ENCODE results near the gene CDH23. TPM values are rescaled to one million over a fixed set of nuclear protein-coding genes. Genes with fewer than 3 reads are reported as not detected.

The CDH23 gene
- polyA plus RNA-seq, 1 donor (not counting 4 experiments of a cell fraction or from before 2014, with no cell fraction given), result 0.01 TPM

GRCh38 chr10:71421075-71421434, 24.3 kb downstream of the CDH23 start:
- no peak overlapping the region for H2AFZ ChIP-seq (ENCODE audit: control insufficient read depth, low read length)
- no peak overlapping the region for H3K4me2 ChIP-seq (ENCODE audit: control insufficient read depth, extremely low read depth, insufficient read depth, low read depth, low read length)
- no peaks in the 10 kb centered on the region for H3K9me3 ChIP-seq (ENCODE audit: control insufficient read depth, low read depth, low read length)
- H3K27me3 ChIP-seq (ENCODE audit: control insufficient read depth, extremely low read depth, insufficient read depth, low read length), result peaks cover 6% of the 10 kb centered on the region
- H3K4me3 ChIP-seq (ENCODE audit: control insufficient read depth in 2 of 3, extremely low read depth in 1 of 3, insufficient read depth in 2 of 3, low read depth in 1 of 3, low read length in 3 of 3), result no peak overlapping the region
- H4K20me1 ChIP-seq (ENCODE audit: control insufficient read depth, extremely low read depth, insufficient read depth, low read length), result no peaks in the 10 kb centered on the region
- H3K27ac ChIP-seq (ENCODE audit: control insufficient read depth, insufficient read depth, low read length), result no peak overlapping the region
- dilution Hi-C loops (cut with MboI; ENCODE audit: extremely low pct_ligation_motif_present, low sequenced_read_pairs), result no loop called here
- no peaks in the 10 kb centered on the region for H3K4me1 ChIP-seq (ENCODE audit: control insufficient read depth, extremely low read depth, insufficient read depth, low read length)
- H3K9me1 ChIP-seq (ENCODE audit: control insufficient read depth, extremely low read depth, insufficient read depth, low read length), result no peaks in the 10 kb centered on the region
- H3K36me3 ChIP-seq (ENCODE audit: control insufficient read depth in 2 of 2, extremely low read depth in 1 of 2, insufficient read depth in 2 of 2, low read length in 2 of 2), result no peaks in the 10 kb centered on the region
- FAIRE-seq (no peak), DNase-seq (ENCODE audit: low read depth, low spot score) (no peak)
- H3K79me2 ChIP-seq (ENCODE audit: control insufficient read depth, insufficient read depth, low read length), result no peaks in the 10 kb centered on the region
- no peak for TF ChIP-seq EZH2 (IDR thresholded peaks at IDR 0.05; ENCODE audit: low read length)
- H3K9ac ChIP-seq (ENCODE audit: control insufficient read depth, extremely low read depth, insufficient read depth, low read length), result no peak overlapping the region

DNA sequence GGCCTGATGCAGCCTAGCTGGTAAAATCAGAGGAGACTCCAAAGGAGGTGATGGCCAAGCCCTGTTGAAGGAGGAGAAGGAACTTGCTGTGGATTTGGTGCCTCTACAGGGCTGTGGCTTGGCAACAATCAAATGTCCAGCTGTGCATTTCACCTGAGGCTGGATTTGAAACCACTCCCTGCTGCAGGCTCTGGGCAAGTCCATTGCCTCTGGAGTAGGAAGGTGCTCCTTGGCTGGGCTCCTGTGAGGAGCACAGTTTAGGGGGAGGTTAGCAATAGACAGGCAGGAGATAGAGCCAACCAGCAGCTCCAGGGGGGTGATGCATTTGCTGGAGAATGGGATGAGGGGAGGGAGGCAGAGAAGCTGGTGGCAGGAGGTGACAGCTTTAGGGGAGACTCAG, 26.5 kb downstream of the CDH23 start:
- Histone ChIP-seq H3K79me2 (ENCODE audit: control insufficient read depth, insufficient read depth, low read length) (no peaks in the 10 kb centered on the region), H3K27ac (ENCODE audit: control insufficient read depth, insufficient read depth, low read length) (no peak overlapping the region), H4K20me1 (ENCODE audit: control insufficient read depth, extremely low read depth, insufficient read depth, low read length) (no peaks in the 10 kb centered on the region), H3K4me3 (ENCODE audit: control insufficient read depth in 2 of 3, extremely low read depth in 1 of 3, insufficient read depth in 2 of 3, low read depth in 1 of 3, low read length in 3 of 3) (no peak overlapping the region), H3K9ac (ENCODE audit: control insufficient read depth, extremely low read depth, insufficient read depth, low read length) (no peak overlapping the region), H3K36me3 (ENCODE audit: control insufficient read depth in 2 of 2, extremely low read depth in 1 of 2, insufficient read depth in 2 of 2, low read length in 2 of 2) (no peaks in the 10 kb centered on the region), H3K9me1 (ENCODE audit: control insufficient read depth, extremely low read depth, insufficient read depth, low read length) (no peaks in the 10 kb centered on the region), H3K4me1 (ENCODE audit: control insufficient read depth, extremely low read depth, insufficient read depth, low read length) (no peaks in the 10 kb centered on the region), H3K27me3 (ENCODE audit: control insufficient read depth, extremely low read depth, insufficient read depth, low read length) (peaks cover 6% of the 10 kb centered on the region), H3K9me3 (ENCODE audit: control insufficient read depth, low read depth, low read length) (no peaks in the 10 kb centered on the region), H2AFZ (ENCODE audit: control insufficient read depth, low read length) (no peak overlapping the region), H3K4me2 (ENCODE audit: control insufficient read depth, extremely low read depth, insufficient read depth, low read depth, low read length) (no peak overlapping the region)
- FAIRE-seq (no peak), DNase-seq (ENCODE audit: low read depth, low spot score) (no peak)
- dilution Hi-C loops (cut with MboI; ENCODE audit: extremely low pct_ligation_motif_present, low sequenced_read_pairs), result no loop called here
- TF ChIP-seq EZH2 (IDR thresholded peaks at IDR 0.05; ENCODE audit: low read length), result no peak
- no peak for TF ChIP-seq CTCF (optimal IDR thresholded peaks at IDR 0.05 in 1 of 3, IDR thresholded peaks at IDR 0.05 in 1 of 3, conservative IDR thresholded peaks at IDR 0.05 in 1 of 3; ENCODE audit: extremely low read depth in 1 of 3, insufficient read depth in 2 of 3, low read length in 3 of 3)

DNA sequence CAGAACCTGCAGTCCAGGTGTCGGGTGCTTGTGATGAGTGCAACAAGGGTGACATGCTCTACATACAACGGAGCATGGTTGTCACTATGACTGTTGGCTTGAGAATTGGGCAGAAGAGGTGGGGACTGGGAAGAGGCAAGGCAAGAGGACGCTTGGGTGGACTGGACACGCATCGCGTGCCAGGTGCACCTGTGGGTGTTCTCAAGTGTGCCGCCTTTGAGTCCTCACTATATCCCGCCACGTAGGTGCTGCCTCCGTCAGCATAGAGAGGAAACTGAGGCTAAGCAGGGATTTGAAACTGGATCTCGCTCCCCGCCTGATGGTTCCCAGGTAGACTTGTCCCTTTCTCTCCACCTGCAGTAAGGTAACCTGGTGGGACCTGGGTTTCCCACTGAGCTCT, 27.2 kb downstream of the CDH23 start:
- DNase-seq (ENCODE audit: low read depth, low spot score), result no peak
- H3K27ac ChIP-seq (ENCODE audit: control insufficient read depth, insufficient read depth, low read length), result no peak overlapping the region
- H3K9me3 ChIP-seq (ENCODE audit: control insufficient read depth, low read depth, low read length), result no peaks in the 10 kb centered on the region
- dilution Hi-C loops (cut with MboI; ENCODE audit: extremely low pct_ligation_motif_present, low sequenced_read_pairs), result no loop called here
- H4K20me1 ChIP-seq (ENCODE audit: control insufficient read depth, extremely low read depth, insufficient read depth, low read length), result no peaks in the 10 kb centered on the region
- H3K4me1 ChIP-seq (ENCODE audit: control insufficient read depth, extremely low read depth, insufficient read depth, low read length), result no peaks in the 10 kb centered on the region
- TF ChIP-seq EZH2 (IDR thresholded peaks at IDR 0.05; ENCODE audit: low read length), result no peak
- TF ChIP-seq CTCF (optimal IDR thresholded peaks at IDR 0.05 in 1 of 3, IDR thresholded peaks at IDR 0.05 in 1 of 3, conservative IDR thresholded peaks at IDR 0.05 in 1 of 3; ENCODE audit: extremely low read depth in 1 of 3, insufficient read depth in 2 of 3, low read length in 3 of 3), result no peak
- no peaks in the 10 kb centered on the region for H3K79me2 ChIP-seq (ENCODE audit: control insufficient read depth, insufficient read depth, low read length)
- H3K27me3 ChIP-seq (ENCODE audit: control insufficient read depth, extremely low read depth, insufficient read depth, low read length), result peaks cover 6% of the 10 kb centered on the region
- no peak overlapping the region for H3K4me2 ChIP-seq (ENCODE audit: control insufficient read depth, extremely low read depth, insufficient read depth, low read depth, low read length)
- H3K4me3 ChIP-seq (ENCODE audit: control insufficient read depth in 2 of 3, extremely low read depth in 1 of 3, insufficient read depth in 2 of 3, low read depth in 1 of 3, low read length in 3 of 3), result no peak overlapping the region
- no peak overlapping the region for H2AFZ ChIP-seq (ENCODE audit: control insufficient read depth, low read length)
- no peaks in the 10 kb centered on the region for H3K36me3 ChIP-seq (ENCODE audit: control insufficient read depth in 2 of 2, extremely low read depth in 1 of 2, insufficient read depth in 2 of 2, low read length in 2 of 2)
- no peak overlapping the region for H3K9ac ChIP-seq (ENCODE audit: control insufficient read depth, extremely low read depth, insufficient read depth, low read length)
- FAIRE-seq, result no peak
- no peaks in the 10 kb centered on the region for H3K9me1 ChIP-seq (ENCODE audit: control insufficient read depth, extremely low read depth, insufficient read depth, low read length)
